Gastrocnemius medialis (tissue), 4 donors: ENCODE measurements around the gene GPR84. TPM values are rescaled to one million over a fixed set of nuclear protein-coding genes. Genes with fewer than 3 reads are reported as not detected.

Experiments used
- ATAC-seq, 2 donors: fragments of 150-250 bp; one replicate each; pipeline ENCODE4 v1.9.1; 2016
- DNase-seq, 2 donors: peaks; one replicate each; pipeline ENCODE4 v3.0.0-alpha.2; 2019
- H3K27ac ChIP-seq, 4 donors: fragments of 200-600 bp; sonication (generic); 1 replicate in 1 of 4; 2 replicates in 3 of 4; pipeline ENCODE4 v1.5.1; 2016 to 2018; ENCODE audit warnings: mild to moderate bottlenecking in 2 of 4, moderate library complexity in 1 of 4
- H3K27me3 ChIP-seq, 3 donors: fragments of 200-600 bp; sonication (generic) in 2 of 3; 1 replicate in 1 of 3; 2 replicates in 2 of 3; pipeline versions ENCODE4 v1.5.1 to v1.6.0; 2016 to 2019; ENCODE audit warnings: mild to moderate bottlenecking in 1 of 3, moderate library complexity in 1 of 3
- H3K36me3 ChIP-seq, 2 donors: fragments of 200-600 bp; sonication (generic) in 1 of 2; one replicate each; pipeline ENCODE4 v1.5.1; 2017 to 2018
- H3K4me1 ChIP-seq, 2 donors: fragments of 200-600 bp; sonication (generic) in 1 of 2; one replicate each; pipeline ENCODE4 v1.5.1; 2016 to 2017; ENCODE audit warnings: mild to moderate bottlenecking in 2 of 2
- H3K4me3 ChIP-seq, 4 donors: fragments of 200-600 bp; sonication (generic) in 3 of 4; 1 replicate in 1 of 4; 2 replicates in 3 of 4; pipeline ENCODE4 v1.5.1; 2016 to 2019; ENCODE audit warnings: mild to moderate bottlenecking in 2 of 4
- H3K9me3 ChIP-seq, 3 donors: fragments of 200-600 bp; sonication (generic) in 2 of 3; 1 replicate in 1 of 3; 2 replicates in 2 of 3; pipeline ENCODE4 v1.5.1; 2016 to 2019
- POLR2A ChIP-seq, 2 donors: fragments of 450-650 bp; IDR thresholded peaks; one replicate each; pipeline ENCODE4 v1.6.1; 2017; ENCODE audit warnings: antibody characterized with exemption in 2 of 2, mild to moderate bottlenecking in 2 of 2, moderate library complexity in 2 of 2
- in situ Hi-C, 4 donors: fragments of 200-750 bp; cut with MboI; loops; one replicate each; pipeline versions ENCODE4 v1.15.0 to v1.8.0; 2017; ENCODE audit warnings: low sequenced_read_pairs in 4 of 4
- intact Hi-C: fragments of 100-400 bp; cut with DNase I; formaldehyde crosslinking; loops from one replicate; pipeline ENCODE4 v1.15.1; 2023; ENCODE audit warnings: low total_unique reads
- total RNA-seq, 4 donors: library from RNA; depleted of rRNA; stranded (reverse); fragments of >200 nt; gene quantifications; one replicate each; pipeline versions ENCODE4 v1.1.0 to v1.2.3, GENCODE V29; 2016
- TF ChIP-seq, protein P1 (sequence below), 5 experiments: fragments of 450-650 bp in 3 of 5; fragments of 200-600 bp in 2 of 5; sonication (generic) in 2 of 5; IDR thresholded peaks in 4 of 5; conservative IDR thresholded peaks in 1 of 5; 1 replicate in 4 of 5; 2 replicates in 1 of 5; pipeline ENCODE4 v1.5.1; 2016 to 2019; ENCODE audit warnings: antibody characterized with exemption in 5 of 5, mild to moderate bottlenecking in 3 of 5, moderate library complexity in 3 of 5

The GPR84 gene
- total RNA-seq, 4 donors from 2014 or later: 0.49 to 0.51 TPM; not detected in 2

DNA sequence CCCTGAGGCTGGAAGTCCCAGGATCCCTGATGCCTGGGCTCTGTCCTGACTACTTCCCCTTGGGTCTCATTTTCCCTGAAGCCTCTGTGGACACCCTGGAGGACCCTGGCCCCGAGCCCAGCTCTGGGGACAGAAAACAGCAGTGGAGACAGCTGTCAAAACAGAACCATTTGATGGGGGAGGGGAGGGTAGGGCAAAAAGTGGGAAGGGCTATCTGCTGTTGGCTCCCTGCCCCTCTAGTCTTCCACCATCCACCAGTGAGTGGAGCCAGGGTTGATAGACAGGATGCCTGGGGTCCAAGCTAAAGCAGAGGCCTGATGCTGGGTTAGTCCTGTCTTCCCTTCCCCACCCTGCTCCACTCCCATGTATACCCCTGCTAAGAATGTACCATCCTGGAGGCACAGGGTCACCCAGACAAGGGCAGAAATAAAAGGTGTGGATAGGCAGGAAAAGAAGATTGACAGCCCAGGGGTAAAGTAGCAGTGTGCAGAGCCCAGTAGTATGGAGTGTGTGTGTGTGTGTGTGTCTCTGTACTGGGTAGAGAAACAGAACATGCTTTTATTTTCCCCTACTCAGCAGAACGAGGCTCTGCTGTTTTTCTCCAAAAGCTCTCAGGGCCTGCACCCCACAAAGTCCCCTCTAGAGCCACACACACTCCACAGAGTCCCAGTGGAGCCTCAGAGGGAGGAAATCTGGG lies 10.4 kb upstream of the GPR84 start:
- ATAC-seq: no peak
- Histone ChIP-seq H3K9me3 (no peaks in the 10 kb centered on the region), H3K36me3 (no peaks in the 10 kb centered on the region), H3K27me3 (no peaks in the 10 kb centered on the region), H3K4me1 (peaks cover 45 to 51% of the 10 kb centered on the region in 2 donors), H3K4me3 (no peak overlapping the region), H3K27ac (peak overlapping the region; percentile 48 to 60 (median 55))
- no peak for TF ChIP-seq POLR2A (IDR thresholded peaks at IDR 0.05)
- TF ChIP-seq, protein P1, sequence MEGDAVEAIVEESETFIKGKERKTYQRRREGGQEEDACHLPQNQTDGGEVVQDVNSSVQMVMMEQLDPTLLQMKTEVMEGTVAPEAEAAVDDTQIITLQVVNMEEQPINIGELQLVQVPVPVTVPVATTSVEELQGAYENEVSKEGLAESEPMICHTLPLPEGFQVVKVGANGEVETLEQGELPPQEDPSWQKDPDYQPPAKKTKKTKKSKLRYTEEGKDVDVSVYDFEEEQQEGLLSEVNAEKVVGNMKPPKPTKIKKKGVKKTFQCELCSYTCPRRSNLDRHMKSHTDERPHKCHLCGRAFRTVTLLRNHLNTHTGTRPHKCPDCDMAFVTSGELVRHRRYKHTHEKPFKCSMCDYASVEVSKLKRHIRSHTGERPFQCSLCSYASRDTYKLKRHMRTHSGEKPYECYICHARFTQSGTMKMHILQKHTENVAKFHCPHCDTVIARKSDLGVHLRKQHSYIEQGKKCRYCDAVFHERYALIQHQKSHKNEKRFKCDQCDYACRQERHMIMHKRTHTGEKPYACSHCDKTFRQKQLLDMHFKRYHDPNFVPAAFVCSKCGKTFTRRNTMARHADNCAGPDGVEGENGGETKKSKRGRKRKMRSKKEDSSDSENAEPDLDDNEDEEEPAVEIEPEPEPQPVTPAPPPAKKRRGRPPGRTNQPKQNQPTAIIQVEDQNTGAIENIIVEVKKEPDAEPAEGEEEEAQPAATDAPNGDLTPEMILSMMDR (IDR thresholded peaks at IDR 0.05 in 4 of 5, conservative IDR thresholded peaks at IDR 0.05 in 1 of 5): no peak
- intact Hi-C loops: loop anchor here (10.0 kb wide), 1 partner anchor 650 kb away; the partner anchor contains the start of gene CALCOCO1
- DNase-seq: no peak
- in situ Hi-C loops: loop anchor here (25.0 kb wide), 2 partner anchors 362 to 387 kb away; partner anchors contain the start of genes HOXC10 (in 2 of the 4), HOXC8 (in 2 of the 4) and HOXC9 (in 2 of the 4)

DNA sequence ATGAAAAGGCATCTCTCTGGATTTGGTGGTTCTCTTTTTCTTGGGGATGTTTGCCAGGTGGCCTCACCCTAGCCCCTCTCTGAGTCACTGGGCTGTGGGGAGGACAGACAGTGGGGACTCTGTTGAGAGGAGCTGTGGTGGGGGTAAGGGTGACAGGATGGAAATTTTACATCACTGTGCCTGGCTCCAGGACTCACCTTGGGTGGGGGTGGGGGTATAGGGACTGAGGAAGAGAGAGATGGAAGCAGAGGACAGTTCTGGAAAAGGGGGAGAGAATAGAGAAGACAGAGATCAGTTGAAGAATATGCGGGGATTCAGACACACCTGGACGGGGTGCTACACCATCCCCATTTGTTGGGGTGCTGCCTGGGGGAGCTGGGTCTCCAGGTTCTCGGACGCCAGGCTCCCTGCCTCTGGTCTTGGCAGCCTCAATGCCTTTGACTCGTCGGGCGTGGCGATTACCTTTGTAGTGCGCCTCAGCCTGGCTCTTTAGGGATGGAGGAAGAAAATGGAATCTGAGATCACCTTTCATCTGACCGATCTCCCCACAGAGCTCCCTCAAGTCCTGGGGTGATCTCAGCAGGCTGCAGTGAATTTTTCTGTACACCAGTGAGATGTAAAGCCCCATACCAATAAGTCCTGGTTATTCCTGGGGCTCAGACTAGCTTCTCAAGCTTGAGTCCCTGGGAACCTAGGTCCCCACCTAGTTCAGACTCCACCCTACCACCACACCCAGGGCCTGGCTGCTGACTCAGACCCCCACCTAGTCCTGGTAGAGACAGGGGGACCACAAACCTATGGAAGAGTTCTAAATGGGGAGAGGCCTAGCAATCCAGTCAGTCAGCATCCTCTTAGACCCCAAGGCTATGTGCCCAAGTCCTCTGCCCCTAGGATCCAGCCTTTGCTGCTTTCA lies 9.6 kb upstream of the GPR84 start:
- Histone ChIP-seq H3K4me3 (no peak overlapping the region), H3K4me1 (peaks cover 46 to 47% of the 10 kb centered on the region in 2 donors), H3K27ac (peak overlapping the region; percentile 48 to 60 (median 55)), H3K36me3 (no peaks in the 10 kb centered on the region), H3K9me3 (no peaks in the 10 kb centered on the region), H3K27me3 (no peaks in the 10 kb centered on the region)
- ATAC-seq (no peak), DNase-seq (no peak)
- in situ Hi-C loops: loop anchor here (25.0 kb wide), 2 partner anchors 362 to 387 kb away; partner anchors contain the start of genes HOXC10 (in 2 of the 4), HOXC8 (in 2 of the 4) and HOXC9 (in 2 of the 4)
- TF ChIP-seq, protein P1 (IDR thresholded peaks at IDR 0.05 in 4 of 5, conservative IDR thresholded peaks at IDR 0.05 in 1 of 5): no peak
- no peak for TF ChIP-seq POLR2A (IDR thresholded peaks at IDR 0.05)
- intact Hi-C loops: loop anchor here (10.0 kb wide), 1 partner anchor 649 kb away; the partner anchor contains the start of gene CALCOCO1

DNA sequence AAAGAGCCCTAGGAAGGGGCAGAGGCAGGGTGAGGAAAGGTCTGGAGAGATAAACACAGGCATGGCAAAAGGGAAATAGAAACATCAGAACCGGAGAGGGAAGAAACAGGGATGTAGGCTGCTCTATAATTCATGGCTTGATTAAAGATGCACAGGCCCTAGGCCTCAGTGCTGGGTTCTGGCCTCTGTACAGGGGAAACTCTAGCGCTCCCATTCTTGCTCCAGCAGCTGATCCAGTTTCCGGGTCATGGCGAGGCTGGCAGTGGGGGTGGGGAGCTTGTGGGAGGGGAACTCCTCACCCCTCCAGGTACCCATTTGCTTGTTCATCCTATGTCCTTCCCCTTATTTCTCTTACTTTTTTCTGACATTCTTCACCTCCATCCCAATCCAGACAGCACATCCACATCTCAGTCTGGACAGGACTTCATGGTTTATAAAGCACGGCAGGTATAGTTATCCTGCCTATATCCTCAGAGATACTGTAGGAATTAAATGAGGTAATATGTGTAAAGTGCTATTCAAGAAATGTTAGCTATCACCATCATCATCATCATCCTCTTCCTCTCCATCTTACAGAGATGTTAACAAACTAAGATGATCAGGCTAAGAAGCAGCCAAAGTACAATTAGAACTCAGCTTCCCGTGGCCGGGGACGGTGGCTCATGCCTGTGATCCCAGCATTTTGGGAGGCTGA lies 8.0 kb upstream of the GPR84 start:
- peak overlapping the region; percentile 45 to 60 (median 56) for H3K27ac ChIP-seq
- TF ChIP-seq, protein P1 (IDR thresholded peaks at IDR 0.05 in 4 of 5, conservative IDR thresholded peaks at IDR 0.05 in 1 of 5): no peak
- no peak for TF ChIP-seq POLR2A (IDR thresholded peaks at IDR 0.05)
- H3K4me3 ChIP-seq: no peak overlapping the region
- in situ Hi-C loops (loop anchor here (25.0 kb wide), 2 partner anchors 360 to 385 kb away; partner anchors contain the start of genes HOXC10 (in 2 of the 4), HOXC8 (in 2 of the 4) and HOXC9 (in 2 of the 4)), intact Hi-C loops (loop anchor here (10.0 kb wide), 1 partner anchor 647 kb away; the partner anchor contains the start of gene CALCOCO1)
- ATAC-seq (peak in 1 of 2 donors; percentile 32), DNase-seq (peak in 1 of 2 donors; percentile 63)
- no peaks in the 10 kb centered on the region for H3K27me3 ChIP-seq
- H3K4me1 ChIP-seq: peaks cover 36 to 45% of the 10 kb centered on the region in 2 donors
- no peaks in the 10 kb centered on the region for H3K9me3 ChIP-seq
- H3K36me3 ChIP-seq: no peaks in the 10 kb centered on the region
